Measurements from ENCODE around the gene DUSP3.

DNA sequence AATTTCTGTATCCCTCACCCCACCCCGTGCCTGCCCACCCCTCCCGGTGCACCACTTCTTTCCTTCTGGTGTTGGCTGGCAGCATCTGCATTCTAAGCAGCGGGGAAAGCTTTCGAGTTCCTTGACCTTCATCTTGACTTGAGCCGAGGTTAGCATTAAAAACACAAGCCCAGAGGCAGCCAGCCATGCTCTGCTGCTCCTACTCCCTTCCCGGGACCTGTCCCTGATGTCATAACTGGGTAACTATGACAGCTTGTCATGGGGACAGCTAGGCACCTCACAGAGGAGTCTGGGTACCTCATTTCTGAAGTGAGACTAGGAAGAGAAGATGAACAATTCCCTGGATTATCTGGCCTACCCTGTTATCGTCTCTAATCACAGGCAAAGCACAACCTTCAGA lies 1.4 kb upstream of the DUSP3 start, which contains the start of gene CFAP97D1:
- TF ChIP-seq, protein P1, sequence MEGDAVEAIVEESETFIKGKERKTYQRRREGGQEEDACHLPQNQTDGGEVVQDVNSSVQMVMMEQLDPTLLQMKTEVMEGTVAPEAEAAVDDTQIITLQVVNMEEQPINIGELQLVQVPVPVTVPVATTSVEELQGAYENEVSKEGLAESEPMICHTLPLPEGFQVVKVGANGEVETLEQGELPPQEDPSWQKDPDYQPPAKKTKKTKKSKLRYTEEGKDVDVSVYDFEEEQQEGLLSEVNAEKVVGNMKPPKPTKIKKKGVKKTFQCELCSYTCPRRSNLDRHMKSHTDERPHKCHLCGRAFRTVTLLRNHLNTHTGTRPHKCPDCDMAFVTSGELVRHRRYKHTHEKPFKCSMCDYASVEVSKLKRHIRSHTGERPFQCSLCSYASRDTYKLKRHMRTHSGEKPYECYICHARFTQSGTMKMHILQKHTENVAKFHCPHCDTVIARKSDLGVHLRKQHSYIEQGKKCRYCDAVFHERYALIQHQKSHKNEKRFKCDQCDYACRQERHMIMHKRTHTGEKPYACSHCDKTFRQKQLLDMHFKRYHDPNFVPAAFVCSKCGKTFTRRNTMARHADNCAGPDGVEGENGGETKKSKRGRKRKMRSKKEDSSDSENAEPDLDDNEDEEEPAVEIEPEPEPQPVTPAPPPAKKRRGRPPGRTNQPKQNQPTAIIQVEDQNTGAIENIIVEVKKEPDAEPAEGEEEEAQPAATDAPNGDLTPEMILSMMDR (IDR thresholded peaks at IDR 0.05), result no peak
- TF ChIP-seq EP300 (IDR thresholded peaks at IDR 0.05), result no peak

Measured in tibial nerve (tissue), 4 donors.